Hematopoietic multipotent progenitor cell treated with erythropoietin and hydrocortisone succinate and interleukin-3 and kit ligand, for 15 days (in vitro differentiated cells): ENCODE measurements around the gene DLG3.

Experiments
- DNase-seq: peaks from one replicate; pipeline ENCODE4 v3.0.0-alpha.2; 2015; ENCODE audit warnings: low spot score

The DLG3 gene

DNA sequence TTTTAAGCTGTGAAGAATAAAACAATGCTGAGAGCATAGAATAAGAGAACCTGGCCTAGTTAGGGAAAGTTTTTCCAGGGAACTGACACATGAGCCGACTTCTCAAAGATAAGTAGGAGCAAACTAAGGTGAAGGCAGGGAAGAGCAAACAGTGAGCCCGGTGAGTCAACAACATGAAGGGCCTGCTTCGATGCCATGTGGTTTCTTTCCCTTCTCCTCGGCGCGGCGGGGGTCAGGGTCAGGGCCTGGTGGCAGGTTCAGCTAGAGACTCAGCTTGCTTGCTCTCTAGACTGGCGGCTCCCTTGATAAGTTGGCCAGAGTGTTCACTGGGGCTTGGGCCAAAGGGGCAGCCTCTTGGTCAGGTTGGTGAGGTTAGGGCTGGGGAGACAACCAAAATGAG is 81.1 kb downstream of the DLG3 start:
- DNase-seq = no peak

- DNase-seq = no peak
Measured at GRCh38 chrX:70527053-70527452, 82.4 kb downstream of the DLG3 start.

DNA sequence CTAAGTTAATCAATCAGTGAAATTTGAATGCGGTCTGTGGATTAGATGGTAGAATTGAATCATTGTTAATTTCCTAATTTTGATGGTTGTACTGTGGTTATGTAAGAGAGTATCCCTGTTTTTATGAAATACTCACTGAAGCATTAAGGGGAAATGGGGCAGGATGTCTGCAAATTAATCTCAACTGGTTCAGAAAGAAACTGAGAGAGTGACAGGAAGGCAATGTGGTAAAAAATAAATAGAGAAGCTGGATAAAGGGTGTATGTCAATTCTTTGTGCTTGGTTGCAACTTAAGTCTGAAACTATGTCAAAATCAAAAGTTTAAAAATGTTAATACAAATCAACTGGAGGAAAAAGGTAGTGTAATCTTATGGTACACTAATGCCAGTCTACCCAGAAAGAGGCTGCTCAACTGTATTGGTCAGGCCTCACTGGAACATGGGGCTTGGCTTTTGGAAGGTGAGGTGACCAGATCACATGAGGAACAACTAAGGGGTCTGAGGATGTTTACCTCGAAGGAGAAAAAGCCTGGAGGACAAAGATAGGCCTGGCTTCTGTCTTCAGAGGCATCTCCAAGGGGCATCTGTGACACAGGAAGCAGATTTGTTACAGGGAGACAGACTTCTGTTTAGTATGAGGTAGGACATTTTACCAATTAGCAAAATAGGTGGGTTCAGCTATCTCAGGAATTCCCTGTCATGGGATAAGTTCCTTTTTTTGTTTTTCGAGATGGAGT is 83.1 kb downstream of the DLG3 start:
- DNase-seq = no peak

DNA sequence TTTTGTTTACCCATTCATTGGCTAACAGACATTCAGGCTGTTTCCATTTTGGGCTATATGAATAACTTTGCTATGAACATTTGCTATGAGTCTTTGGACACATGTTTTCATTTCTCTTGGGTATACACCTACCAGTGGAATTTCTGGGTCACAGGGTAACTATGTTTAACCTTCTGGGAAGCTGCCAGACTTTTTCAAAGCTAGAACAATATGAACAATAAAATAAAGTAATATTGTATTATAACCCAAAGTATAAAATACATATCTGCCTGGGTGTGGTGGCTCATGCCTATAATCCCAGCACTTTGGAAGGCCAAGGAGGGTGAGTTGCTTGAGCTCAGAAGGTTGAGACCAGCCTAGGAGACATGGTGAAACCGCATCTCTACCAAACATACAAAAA is 90.6 kb downstream of the DLG3 start:
- no peak for DNase-seq

- no peak for DNase-seq
Measured at GRCh38 chrX:70549429-70549828, 104.8 kb downstream of the DLG3 start.

DNA sequence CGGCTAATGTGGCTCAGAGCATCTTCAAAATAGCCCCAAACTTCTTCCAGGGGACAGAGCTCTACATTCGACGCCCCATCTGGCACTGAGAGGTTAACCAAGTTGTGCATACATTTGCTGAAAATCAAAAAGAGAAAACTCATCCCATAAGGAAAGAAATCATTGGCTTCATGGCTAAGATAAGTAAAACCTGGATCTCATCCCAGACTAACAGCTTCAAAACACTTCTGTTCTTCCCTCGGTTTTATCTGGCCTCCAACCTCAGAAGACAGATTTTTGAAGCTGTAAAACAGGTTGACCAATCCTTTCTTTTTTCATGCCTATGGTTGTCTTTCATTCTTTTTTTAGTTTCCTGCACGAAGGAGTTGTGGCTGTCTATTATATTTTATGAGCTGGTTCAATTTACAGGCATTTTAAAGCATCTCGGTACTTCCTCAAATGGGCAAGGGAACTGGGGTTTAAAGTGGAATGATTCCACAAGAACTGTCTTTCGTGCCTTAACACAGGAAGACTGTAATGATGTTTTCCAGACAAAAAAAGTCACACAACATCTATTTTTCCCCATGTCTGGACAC is 107.6 kb downstream of the DLG3 start:
- DNase-seq = no peak

DNA sequence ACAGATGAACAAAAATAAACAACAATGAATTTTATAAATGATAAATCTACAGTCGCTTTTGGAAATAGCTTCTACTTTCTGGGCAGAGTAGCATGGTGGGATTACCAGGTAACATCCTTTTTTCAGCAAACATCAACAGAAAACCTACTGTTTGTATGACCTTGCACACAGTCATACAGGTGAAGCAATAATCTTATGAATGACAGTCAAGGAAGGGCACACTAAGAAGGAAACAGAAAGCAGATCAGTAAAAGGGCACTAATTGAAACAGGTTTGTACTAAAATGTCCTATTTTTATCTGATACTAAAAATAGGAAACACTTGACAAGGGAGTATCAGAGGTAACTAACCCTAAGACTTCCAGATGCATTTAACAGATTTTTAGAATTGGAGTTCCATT is 108.9 kb downstream of the DLG3 start:
- DNase-seq = no peak

GRCh38 chrX:70554081-70554480 is 109.4 kb downstream of the DLG3 start:
- DNase-seq = no peak

DNA sequence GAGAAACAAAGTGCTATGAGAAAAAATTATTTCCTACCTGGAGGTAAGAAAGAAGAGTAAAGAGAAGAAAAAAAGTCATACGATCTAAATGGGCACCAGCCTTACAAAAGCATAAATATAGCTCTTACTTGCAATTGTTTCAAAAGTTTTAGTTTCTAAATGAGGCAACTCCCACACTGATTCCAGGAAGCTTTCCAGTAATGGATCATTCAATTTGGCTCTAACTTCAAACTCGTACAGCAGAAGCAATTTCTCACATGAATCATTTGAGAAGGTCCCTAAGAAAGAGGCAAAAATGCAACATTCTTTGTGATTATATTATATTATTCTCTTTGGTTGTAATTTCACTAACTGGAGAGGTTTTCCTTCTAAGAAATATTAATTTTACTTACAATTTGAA is 109.9 kb downstream of the DLG3 start:
- no peak for DNase-seq

DNA sequence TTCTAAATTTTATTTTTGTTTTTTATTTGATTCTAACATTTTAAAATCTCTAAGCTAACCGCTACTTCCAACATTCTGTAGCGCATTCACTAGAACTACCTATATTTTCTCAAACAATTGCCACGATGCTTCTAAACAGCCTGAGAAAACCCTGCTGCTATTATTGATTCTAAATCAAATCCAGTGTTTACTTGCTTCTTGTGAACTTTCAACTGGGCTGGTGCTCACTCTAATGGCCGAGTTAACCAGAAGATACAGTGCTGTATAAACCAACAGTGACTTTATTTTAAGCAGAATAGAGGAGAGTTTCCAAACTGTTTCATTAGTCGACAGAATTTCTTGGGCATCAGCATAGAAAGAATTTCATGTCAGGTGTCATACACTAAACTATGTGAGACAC is 110.3 kb downstream of the DLG3 start:
- DNase-seq = no peak
